Prostate gland (tissue), 2 donors: ENCODE measurements around the gene RACGAP1.

Experiments used
- POLR2A ChIP-seq: fragments of 450-650 bp; IDR thresholded peaks from one replicate; pipeline ENCODE4 v1.6.1; 2016; ENCODE audit warnings: antibody characterized with exemption, mild to moderate bottlenecking
- POLR2AphosphoS5 ChIP-seq: sonication (generic); formaldehyde crosslinking; IDR thresholded peaks from one replicate; pipeline ENCODE4 v1.6.1; 2017; ENCODE audit warnings: antibody characterized with exemption
- TF ChIP-seq, protein P1 (sequence below), 4 experiments: fragments of 200-600 bp in 2 of 4; fragments of 450-650 bp in 2 of 4; sonication (generic) in 2 of 4; IDR thresholded peaks; 1 replicate in 3 of 4; 2 replicates in 1 of 4; pipeline ENCODE4 v1.5.1; 2016 to 2019; ENCODE audit warnings: antibody characterized with exemption in 4 of 4, mild to moderate bottlenecking in 2 of 4, moderate library complexity in 2 of 4

DNA sequence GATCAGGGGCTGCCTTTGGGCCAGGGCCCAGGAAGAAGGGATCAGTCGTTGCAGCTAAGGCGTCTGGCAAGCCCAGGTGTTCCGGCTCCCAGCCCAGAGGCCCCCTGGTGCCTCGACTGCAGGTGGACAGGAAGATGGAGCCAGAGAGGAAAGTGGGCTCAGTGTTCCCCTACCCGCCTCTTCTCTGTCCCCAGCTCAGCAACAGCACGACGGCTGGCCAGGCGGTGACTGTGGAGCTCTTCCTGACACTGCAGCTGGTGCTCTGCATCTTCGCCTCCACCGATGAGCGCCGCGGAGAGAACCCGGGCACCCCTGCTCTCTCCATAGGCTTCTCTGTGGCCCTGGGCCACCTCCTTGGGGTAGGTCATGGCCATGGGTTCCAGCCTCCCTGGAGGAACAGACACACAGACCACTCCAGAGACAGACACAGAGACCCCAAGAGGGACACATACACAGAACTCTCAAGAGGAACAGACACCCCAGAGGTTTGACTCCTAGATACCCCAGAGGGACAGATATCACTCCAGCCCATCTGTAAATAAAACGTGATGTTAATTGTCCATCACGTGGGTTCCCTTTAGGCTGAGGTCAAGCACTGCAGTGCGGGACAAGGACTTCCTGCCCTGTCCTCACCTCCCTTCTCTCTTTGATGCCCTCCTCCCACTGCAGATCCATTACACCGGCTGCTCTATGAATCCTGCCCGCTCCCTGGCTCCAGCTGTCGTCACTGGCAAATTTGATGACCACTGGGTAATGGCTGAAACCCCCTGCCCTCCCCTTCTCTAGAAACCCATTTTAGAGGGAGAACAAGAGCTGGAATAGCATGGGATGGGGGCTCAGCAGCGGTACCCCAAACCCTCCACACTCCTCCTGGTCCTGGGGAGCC, 71.1 kb downstream of the RACGAP1 start:
- TF ChIP-seq POLR2A = no peak
- TF ChIP-seq, protein P1, sequence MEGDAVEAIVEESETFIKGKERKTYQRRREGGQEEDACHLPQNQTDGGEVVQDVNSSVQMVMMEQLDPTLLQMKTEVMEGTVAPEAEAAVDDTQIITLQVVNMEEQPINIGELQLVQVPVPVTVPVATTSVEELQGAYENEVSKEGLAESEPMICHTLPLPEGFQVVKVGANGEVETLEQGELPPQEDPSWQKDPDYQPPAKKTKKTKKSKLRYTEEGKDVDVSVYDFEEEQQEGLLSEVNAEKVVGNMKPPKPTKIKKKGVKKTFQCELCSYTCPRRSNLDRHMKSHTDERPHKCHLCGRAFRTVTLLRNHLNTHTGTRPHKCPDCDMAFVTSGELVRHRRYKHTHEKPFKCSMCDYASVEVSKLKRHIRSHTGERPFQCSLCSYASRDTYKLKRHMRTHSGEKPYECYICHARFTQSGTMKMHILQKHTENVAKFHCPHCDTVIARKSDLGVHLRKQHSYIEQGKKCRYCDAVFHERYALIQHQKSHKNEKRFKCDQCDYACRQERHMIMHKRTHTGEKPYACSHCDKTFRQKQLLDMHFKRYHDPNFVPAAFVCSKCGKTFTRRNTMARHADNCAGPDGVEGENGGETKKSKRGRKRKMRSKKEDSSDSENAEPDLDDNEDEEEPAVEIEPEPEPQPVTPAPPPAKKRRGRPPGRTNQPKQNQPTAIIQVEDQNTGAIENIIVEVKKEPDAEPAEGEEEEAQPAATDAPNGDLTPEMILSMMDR (IDR thresholded peaks at IDR 0.05) = no peak
- TF ChIP-seq POLR2AphosphoS5 = no peak
